Stomach (tissue), 9 donors: ENCODE measurements around the gene SORCS2. TPM values are rescaled to one million over a fixed set of nuclear protein-coding genes. Genes with fewer than 3 reads are reported as not detected.

Source experiments
- DNase-seq, 2 donors: peaks; one replicate each; pipeline versions ENCODE4 v3.0.0 to v3.0.0-alpha.2; 2013 to 2019
- H3K27ac ChIP-seq, 5 donors: fragments of 200-600 bp in 4 of 5; sonication (generic) in 4 of 5; one replicate each; pipeline ENCODE4 v1.5.1; 2013 to 2019; ENCODE audit warnings: mild to moderate bottlenecking in 1 of 5, moderate library complexity in 1 of 5
- H3K27me3 ChIP-seq, 3 donors: fragments of 200-600 bp; sonication (generic); one replicate each; pipeline ENCODE4 v1.5.1; 2017 to 2019; ENCODE audit warnings: mixed run types in 1 of 3
- H3K36me3 ChIP-seq, 4 donors: fragments of 200-600 bp; sonication (generic); 1 replicate in 3 of 4; 2 replicates in 1 of 4; pipeline ENCODE4 v1.5.1; 2016 to 2019
- H3K4me1 ChIP-seq, 4 donors: fragments of 200-600 bp; sonication (generic); one replicate each; pipeline ENCODE4 v1.5.1; 2016 to 2019
- H3K4me3 ChIP-seq, 4 donors: fragments of 200-600 bp; sonication (generic) in 3 of 4; one replicate each; pipeline ENCODE4 v1.5.1; 2016 to 2019; ENCODE audit warnings: mild to moderate bottlenecking in 1 of 4
- H3K9me3 ChIP-seq, 4 donors: fragments of 200-600 bp; sonication (generic); one replicate each; pipeline ENCODE4 v1.5.1; 2016 to 2019
- EP300 ChIP-seq: sonication (generic); formaldehyde crosslinking; IDR thresholded peaks from one replicate; pipeline ENCODE4 v1.6.1; 2017; ENCODE audit warnings: antibody characterized with exemption
- POLR2A ChIP-seq, 4 donors: fragments of 450-650 bp; IDR thresholded peaks; one replicate each; pipeline ENCODE4 v1.6.1; 2016; ENCODE audit warnings: antibody characterized with exemption in 4 of 4, control low read depth in 2 of 4, mild to moderate bottlenecking in 1 of 4, moderate library complexity in 1 of 4
- POLR2AphosphoS5 ChIP-seq, 3 donors: sonication (generic); formaldehyde crosslinking; IDR thresholded peaks; one replicate each; pipeline ENCODE4 v1.6.1; 2016; ENCODE audit warnings: antibody characterized with exemption in 3 of 3
- WGBS, 5 donors: extraction: QIAGEN DNeasy Blood & Tissue Kit in 3 of 5; methylation state at CpG; one replicate each; pipeline versions ENCODE4 v1.1.5 to v1.1.7; 2013 to 2018; 5-methylcytosine and 5-hydroxymethylcytosine counted together
- intact Hi-C: fragments of 100-400 bp; cut with DNase I; formaldehyde crosslinking; loops from one replicate; pipeline ENCODE4 v1.15.1; 2023; ENCODE audit warnings: low total_unique reads
- polyA plus RNA-seq, 3 donors: library from polyadenylated mRNA; stranded (reverse); fragments of 200-250 nt; gene quantifications; one replicate each; pipeline ENCODE4 v1.2.3, GENCODE V29; 2013
- total RNA-seq, 5 donors: library from RNA; depleted of rRNA; stranded (reverse); fragments of >200 nt; gene quantifications; one replicate each; pipeline versions ENCODE4 v1.1.0 to v1.2.3, GENCODE V29; 2014 to 2016
- TF ChIP-seq, protein P1 (sequence below), 7 experiments: fragments of 450-650 bp in 4 of 7; fragments of 200-600 bp in 3 of 7; sonication (generic) in 3 of 7; IDR thresholded peaks; one replicate each; pipeline ENCODE4 v1.5.1; 2016 to 2019; ENCODE audit warnings: antibody characterized with exemption in 7 of 7, control low read depth in 2 of 7, mild to moderate bottlenecking in 1 of 7
- donor health status: healthy with polysubstance abuse.
- donor health status: Bipolar disorder and iron deficiency.
- donor health status: healthy.

The SORCS2 gene
- total and polyA plus RNA-seq, 8 donors, result under 0.01 to 13.0 (median 0.50) TPM; not detected in 1

DNA sequence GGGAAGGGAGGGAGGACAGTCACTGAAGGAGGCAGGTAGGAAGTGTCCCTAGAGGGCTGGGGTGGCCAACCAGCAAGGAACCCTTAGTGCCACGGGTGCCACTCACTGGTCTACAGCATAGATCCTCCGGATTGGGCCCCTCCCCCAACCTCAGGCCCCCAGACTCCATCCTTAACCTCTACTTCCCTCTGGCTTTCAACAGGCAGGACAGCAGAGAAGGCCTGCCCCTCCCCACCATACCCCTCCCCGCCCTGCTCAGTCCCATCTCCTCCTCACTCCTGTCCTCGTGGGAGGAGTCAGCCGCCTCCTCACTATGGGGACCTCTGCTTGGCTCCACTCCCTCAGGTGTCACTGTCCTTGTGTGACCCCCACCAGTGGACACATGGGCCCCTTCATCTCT lies 320.1 kb downstream of the SORCS2 start:
- H3K36me3 ChIP-seq, result no peaks in the 10 kb centered on the region
- H3K4me1 ChIP-seq, result peaks cover 0 to 13% (median 0%) of the 10 kb centered on the region in 4 donors
- no peak overlapping the region for H3K27ac ChIP-seq
- intact Hi-C loops, result no loop called here
- H3K9me3 ChIP-seq, result no peaks in the 10 kb centered on the region
- H3K27me3 ChIP-seq, result peaks cover 0 to 58% (median 10%) of the 10 kb centered on the region in 3 donors
- WGBS, 5 donors, result 58 to 65% (median 61%) methylated on average over 5 of the region's 5 CpGs
- DNase-seq, result no peak
- H3K4me3 ChIP-seq, result no peak overlapping the region
- TF ChIP-seq POLR2A (IDR thresholded peaks at IDR 0.05) (no peak), POLR2AphosphoS5 (IDR thresholded peaks at IDR 0.05) (no peak), EP300 (no peak)
- TF ChIP-seq, protein P1, sequence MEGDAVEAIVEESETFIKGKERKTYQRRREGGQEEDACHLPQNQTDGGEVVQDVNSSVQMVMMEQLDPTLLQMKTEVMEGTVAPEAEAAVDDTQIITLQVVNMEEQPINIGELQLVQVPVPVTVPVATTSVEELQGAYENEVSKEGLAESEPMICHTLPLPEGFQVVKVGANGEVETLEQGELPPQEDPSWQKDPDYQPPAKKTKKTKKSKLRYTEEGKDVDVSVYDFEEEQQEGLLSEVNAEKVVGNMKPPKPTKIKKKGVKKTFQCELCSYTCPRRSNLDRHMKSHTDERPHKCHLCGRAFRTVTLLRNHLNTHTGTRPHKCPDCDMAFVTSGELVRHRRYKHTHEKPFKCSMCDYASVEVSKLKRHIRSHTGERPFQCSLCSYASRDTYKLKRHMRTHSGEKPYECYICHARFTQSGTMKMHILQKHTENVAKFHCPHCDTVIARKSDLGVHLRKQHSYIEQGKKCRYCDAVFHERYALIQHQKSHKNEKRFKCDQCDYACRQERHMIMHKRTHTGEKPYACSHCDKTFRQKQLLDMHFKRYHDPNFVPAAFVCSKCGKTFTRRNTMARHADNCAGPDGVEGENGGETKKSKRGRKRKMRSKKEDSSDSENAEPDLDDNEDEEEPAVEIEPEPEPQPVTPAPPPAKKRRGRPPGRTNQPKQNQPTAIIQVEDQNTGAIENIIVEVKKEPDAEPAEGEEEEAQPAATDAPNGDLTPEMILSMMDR (IDR thresholded peaks at IDR 0.05), result no peak

DNA sequence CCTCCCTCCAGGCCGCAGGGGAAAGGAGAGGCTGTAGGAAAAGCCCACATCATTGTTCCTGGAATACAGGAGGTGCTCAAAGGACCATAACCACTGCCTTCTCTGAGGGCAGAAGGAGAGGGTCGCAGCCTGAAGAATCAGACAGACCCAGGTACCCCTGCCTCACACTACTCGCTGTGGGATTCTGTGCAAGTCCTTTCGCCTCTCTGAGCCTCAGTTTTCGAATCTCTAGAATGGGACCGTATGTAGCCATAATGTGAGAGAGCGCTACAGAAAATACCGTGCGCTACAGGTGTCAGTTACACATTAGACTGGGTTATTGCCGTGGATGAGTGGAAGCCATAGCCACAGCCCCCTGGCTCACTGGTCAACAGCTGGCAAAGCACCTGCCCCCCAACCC lies 320.6 kb downstream of the SORCS2 start:
- DNase-seq, result no peak

DNA sequence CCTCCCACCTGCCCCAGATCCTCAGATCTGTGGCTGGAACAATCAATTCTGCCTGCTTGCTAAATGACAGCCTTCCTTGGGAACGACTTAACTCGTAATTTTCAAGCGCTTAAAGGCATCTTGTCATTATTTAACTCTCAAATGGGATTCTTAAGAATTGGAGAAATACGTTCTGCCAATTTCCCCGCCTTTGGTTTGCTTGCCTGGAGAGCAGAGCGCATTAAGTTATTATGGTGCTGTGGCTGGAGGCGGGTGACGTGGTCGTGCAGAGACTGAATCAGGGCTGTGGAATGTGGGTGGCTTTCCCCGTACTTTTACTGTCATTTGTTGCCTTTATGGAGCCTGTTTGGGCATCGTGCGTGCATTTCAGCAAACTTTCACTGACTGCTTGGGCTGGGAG lies 321.3 kb downstream of the SORCS2 start:
- TF ChIP-seq POLR2A (IDR thresholded peaks at IDR 0.05), result no peak
- no peak for TF ChIP-seq POLR2AphosphoS5 (IDR thresholded peaks at IDR 0.05)
- peaks cover 0 to 13% (median 0%) of the 10 kb centered on the region in 4 donors for H3K4me1 ChIP-seq
- H3K4me3 ChIP-seq, result no peak overlapping the region
- no peak for DNase-seq
- H3K9me3 ChIP-seq, result no peaks in the 10 kb centered on the region
- 60 to 71% (median 67%) methylated on average over 12 of the region's 12 CpGs for WGBS, 5 donors
- H3K36me3 ChIP-seq, result no peaks in the 10 kb centered on the region
- H3K27me3 ChIP-seq, result peaks cover 0 to 57% (median 10%) of the 10 kb centered on the region in 3 donors
- intact Hi-C loops, result no loop called here
- no peak overlapping the region for H3K27ac ChIP-seq

More for the DNA sequence above, 320.6 kb downstream of the SORCS2 start:
- Histone ChIP-seq H3K4me1 (peaks cover 0 to 13% (median 0%) of the 10 kb centered on the region in 4 donors), H3K4me3 (no peak overlapping the region), H3K27ac (no peak overlapping the region), H3K36me3 (no peaks in the 10 kb centered on the region), H3K27me3 (peaks cover 0 to 58% (median 10%) of the 10 kb centered on the region in 3 donors), H3K9me3 (no peaks in the 10 kb centered on the region)
- intact Hi-C loops, result no loop called here
- no peak for TF ChIP-seq POLR2A (IDR thresholded peaks at IDR 0.05)
- TF ChIP-seq, protein P1 (IDR thresholded peaks at IDR 0.05), result no peak
- no peak for TF ChIP-seq EP300
- no peak for TF ChIP-seq POLR2AphosphoS5 (IDR thresholded peaks at IDR 0.05)
- WGBS, 5 donors, result 81 to 88% (median 88%) methylated on average over 10 of the region's 10 CpGs

DNA sequence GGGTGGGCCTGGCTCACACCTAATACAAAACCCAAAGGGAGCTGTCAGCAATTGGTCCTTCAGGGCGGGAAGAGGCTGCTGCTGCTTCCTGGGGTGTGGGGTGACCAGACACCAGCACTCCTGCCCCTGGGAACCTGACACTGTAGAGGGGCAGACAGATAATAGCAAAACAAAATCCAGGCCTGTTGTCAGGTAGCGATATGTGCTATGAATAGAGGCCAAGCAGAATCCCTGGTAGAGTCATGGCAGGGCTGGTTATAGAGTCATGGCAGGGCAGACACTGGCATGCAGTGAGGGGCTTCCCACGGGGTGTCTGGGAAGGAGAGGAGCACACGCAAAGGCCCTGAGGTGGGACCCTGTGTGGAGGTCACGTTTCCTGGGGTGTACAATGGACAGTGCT lies 321.9 kb downstream of the SORCS2 start:
- intact Hi-C loops, result no loop called here
- no peaks in the 10 kb centered on the region for H3K9me3 ChIP-seq
- H3K27me3 ChIP-seq, result peaks cover 0 to 55% (median 16%) of the 10 kb centered on the region in 3 donors
- H3K36me3 ChIP-seq, result no peaks in the 10 kb centered on the region
- DNase-seq, result no peak
- WGBS, 5 donors, result 76 to 87% (median 76%) methylated on average over 4 to 5 of the region's 5 CpGs
- peaks cover 0 to 13% (median 0%) of the 10 kb centered on the region in 4 donors for H3K4me1 ChIP-seq
- TF ChIP-seq POLR2AphosphoS5 (IDR thresholded peaks at IDR 0.05), result no peak
- TF ChIP-seq EP300, result no peak
- TF ChIP-seq, protein P1 (IDR thresholded peaks at IDR 0.05), result no peak
- no peak for TF ChIP-seq POLR2A (IDR thresholded peaks at IDR 0.05)
- H3K27ac ChIP-seq, result no peak overlapping the region
- H3K4me3 ChIP-seq, result no peak overlapping the region

DNA sequence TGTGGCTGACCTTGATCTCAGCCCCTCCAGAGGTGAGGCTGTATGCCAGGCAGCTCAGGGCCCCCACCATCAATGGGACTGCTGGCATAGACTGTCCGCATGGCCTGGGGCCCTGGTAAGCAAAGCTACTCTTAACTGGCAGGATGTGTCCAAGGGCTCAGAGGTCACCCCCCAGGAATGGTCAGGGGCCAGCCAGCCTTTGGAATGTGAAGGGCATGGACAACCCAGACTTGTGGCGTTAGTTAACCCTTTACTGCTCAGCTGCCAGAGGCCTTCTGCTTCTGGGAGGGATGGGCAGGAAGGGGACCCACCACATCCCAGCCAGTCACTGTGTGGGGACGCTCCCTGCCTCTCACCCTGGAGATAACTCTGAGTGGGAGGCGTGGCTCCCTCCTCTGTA lies 322.5 kb downstream of the SORCS2 start:
- intact Hi-C loops, result no loop called here
- TF ChIP-seq, protein P1 (IDR thresholded peaks at IDR 0.05), result no peak
- TF ChIP-seq POLR2A (IDR thresholded peaks at IDR 0.05) (no peak), POLR2AphosphoS5 (IDR thresholded peaks at IDR 0.05) (no peak), EP300 (no peak)

More for the DNA sequence above, 322.5 kb downstream of the SORCS2 start:
- H3K4me1 ChIP-seq, result peaks cover 0 to 13% (median 0%) of the 10 kb centered on the region in 4 donors
- no peaks in the 10 kb centered on the region for H3K9me3 ChIP-seq
- WGBS, 5 donors, result 65 to 80% (median 75%) methylated on average over 2 to 4 of the region's 4 CpGs
- no peak overlapping the region for H3K4me3 ChIP-seq
- no peak overlapping the region for H3K27ac ChIP-seq
- DNase-seq, result no peak
- H3K36me3 ChIP-seq, result no peaks in the 10 kb centered on the region
- peaks cover 0 to 56% (median 18%) of the 10 kb centered on the region in 3 donors for H3K27me3 ChIP-seq
